GM23338 (cell line): ENCODE measurements around the gene CD34. TPM values are rescaled to one million over a fixed set of nuclear protein-coding genes. Genes with fewer than 3 reads are reported as not detected.

Experiments used
- ATAC-seq: fragments of 200-7000 bp; cut with Tn5 transposase; 3 replicates; pipeline ENCODE4 v1.9.1; 2020
- DNase-seq: peaks from one replicate; pipeline ENCODE4 v3.0.0-alpha.2; 2015; ENCODE audit warnings: low spot score
- H2AFZ ChIP-seq: fragments of 200-600 bp; sonication (generic); 2 replicates; pipeline ENCODE4 v1.8.0; 2016; ENCODE audit warnings: antibody characterized with exemption, mild to moderate bottlenecking, moderate library complexity
- H3F3A ChIP-seq: fragments of 200-600 bp; sonication (generic); replicated peaks from 2 replicates; pipeline ENCODE4 v1.8.0; 2017; ENCODE audit warnings: antibody characterized with exemption, mixed run types, low read depth
- H3K27ac ChIP-seq: fragments of 200-600 bp; sonication (generic); 2 replicates; pipeline ENCODE4 v1.6.1; 2016; ENCODE audit warnings: low read depth
- H3K27me3 ChIP-seq: fragments of 200-600 bp; sonication (generic); 2 replicates; pipeline ENCODE4 v1.8.0; 2016; ENCODE audit warnings: mild to moderate bottlenecking, mixed run types, moderate library complexity; ENCODE audit not compliant: insufficient read depth
- H3K36me3 ChIP-seq: fragments of 200-600 bp; sonication (generic); 2 replicates; pipeline ENCODE4 v1.8.0; 2016; ENCODE audit warnings: mild to moderate bottlenecking; ENCODE audit not compliant: insufficient read depth
- H3K4me1 ChIP-seq: fragments of 200-600 bp; sonication (generic); 2 replicates; pipeline ENCODE4 v1.8.0; 2016; ENCODE audit warnings: mild to moderate bottlenecking, moderate library complexity; ENCODE audit not compliant: insufficient read depth
- H3K4me2 ChIP-seq: fragments of 200-600 bp; sonication (generic); 2 replicates; pipeline ENCODE4 v1.7.1; 2017; ENCODE audit warnings: mixed run types
- H3K4me3 ChIP-seq: fragments of 200-600 bp; sonication (generic); 2 replicates; pipeline ENCODE4 v1.6.1; 2016; ENCODE audit warnings: mixed run types
- H3K79me2 ChIP-seq: fragments of 200-600 bp; sonication (generic); replicated peaks from 2 replicates; pipeline ENCODE4 v1.8.0; 2017; ENCODE audit warnings: mild to moderate bottlenecking; ENCODE audit not compliant: insufficient read depth
- H3K9me2 ChIP-seq: fragments of 200-600 bp; sonication (generic); 2 replicates; pipeline ENCODE4 v1.8.0; 2017; ENCODE audit not compliant: insufficient read depth
- H4K20me1 ChIP-seq: fragments of 200-600 bp; sonication (generic); replicated peaks from 2 replicates; pipeline ENCODE4 v1.8.0; 2017; ENCODE audit warnings: mild to moderate bottlenecking; ENCODE audit not compliant: insufficient read depth
- H3K27ac Mint-ChIP-seq: 2 replicates; pipeline ENCODE4 v1.8.0; 2020; ENCODE audit warnings: inconsistent platforms, mild to moderate bottlenecking, moderate library complexity, mixed read lengths
- H3K27me3 Mint-ChIP-seq: 3 replicates; pipeline ENCODE4 v1.8.0; 2022; ENCODE audit warnings: low read depth, mild to moderate bottlenecking, moderate library complexity, mixed read lengths, inconsistent platforms; ENCODE audit not compliant: insufficient read depth, poor library complexity
- H3K36me3 Mint-ChIP-seq: 3 replicates; pipeline ENCODE4 v1.8.0; 2021; ENCODE audit warnings: low read depth, mild to moderate bottlenecking, inconsistent platforms, moderate library complexity, mixed read lengths
- H3K4me1 Mint-ChIP-seq: 3 replicates; pipeline ENCODE4 v1.8.0; 2020; ENCODE audit warnings: mild to moderate bottlenecking, inconsistent platforms, mixed read lengths
- H3K4me3 Mint-ChIP-seq: 3 replicates; pipeline ENCODE4 v1.8.0; 2021; ENCODE audit warnings: moderate library complexity, mild to moderate bottlenecking, inconsistent platforms, mixed read lengths
- H3K9me3 Mint-ChIP-seq: 3 replicates; pipeline ENCODE4 v1.8.0; 2020; ENCODE audit warnings: moderate library complexity, mild to moderate bottlenecking, inconsistent platforms, mixed read lengths
- EZH2 ChIP-seq: fragments of 200-600 bp; sonication (generic); IDR thresholded peaks from one replicate; pipeline ENCODE4 v1.8.0; 2017; ENCODE audit warnings: antibody characterized with exemption, mild to moderate bottlenecking, low read depth; ENCODE audit not compliant: unreplicated experiment
- EZH2phosphoT487 ChIP-seq: fragments of 200-600 bp; sonication (generic); IDR thresholded peaks from one replicate; pipeline ENCODE4 v1.8.1; 2018; ENCODE audit warnings: antibody characterized with exemption; ENCODE audit not compliant: unreplicated experiment
- JUNB ChIP-seq: IDR thresholded peaks from one replicate; pipeline ENCODE4 v1.6.1; 2016; ENCODE audit warnings: antibody characterized with exemption; ENCODE audit not compliant: unreplicated experiment
- NANOG ChIP-seq: IDR thresholded peaks from 2 replicates; pipeline ENCODE4 v1.6.1; 2016; ENCODE audit warnings: antibody characterized with exemption, borderline replicate concordance
- polyA plus RNA-seq: library from polyadenylated mRNA; unstranded; fragments of >200 nt; fragmentation: Nextera tagmentation; extraction: Ambion mirVana; gene quantifications from 2 replicates; pipeline ENCODE4 v1.2.1, GENCODE V29; 2016
- total RNA-seq: library from RNA; depleted of rRNA; stranded (reverse); fragments of >200 nt; shearing (Covaris generic); gene quantifications from 2 replicates; pipeline ENCODE4 v1.2.3, GENCODE V29; 2014
- TF ChIP-seq, protein P1 (sequence below): IDR thresholded peaks from 2 replicates; pipeline ENCODE4 v1.6.1; 2016; ENCODE audit warnings: antibody characterized with exemption
- TF ChIP-seq, protein P2 (sequence below): IDR thresholded peaks from one replicate; pipeline ENCODE4 v1.6.1; 2018; ENCODE audit warnings: antibody characterized with exemption; ENCODE audit not compliant: unreplicated experiment
- TF ChIP-seq, protein P3 (sequence below): fragments of 250-450 bp; sonication (Bioruptor Pico); IDR thresholded peaks from 2 replicates; pipeline ENCODE4 v1.5.0; 2020; ENCODE audit warnings: mild to moderate bottlenecking, moderate library complexity

The CD34 gene
- total and polyA plus RNA-seq, 2 experiments from 2014 or later = 0.07 to 0.18 TPM

DNA sequence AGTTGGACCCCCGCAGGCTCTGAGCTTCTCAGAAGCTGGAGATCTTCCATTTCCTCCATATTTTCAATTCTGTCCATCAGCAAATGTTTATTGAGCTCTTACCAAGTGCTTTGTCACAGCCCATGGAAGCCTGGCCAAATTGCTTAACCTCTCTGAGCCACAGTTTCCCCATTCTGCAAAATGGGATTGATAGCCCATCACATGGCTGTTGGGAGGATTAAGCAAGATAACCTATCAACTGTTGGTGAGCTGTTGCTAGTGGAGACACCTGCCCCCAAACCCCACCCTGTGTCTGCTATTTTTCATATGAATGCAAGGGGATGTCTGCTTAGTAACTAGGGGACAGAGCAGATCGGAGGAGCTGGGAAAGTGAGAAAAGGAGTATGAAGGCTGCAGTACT, 38.3 kb downstream of the CD34 start:
- no peak overlapping the region for H3K4me3 ChIP-seq
- peaks cover 28% of the 10 kb centered on the region for H3K27me3 ChIP-seq
- no peak for DNase-seq
- TF ChIP-seq NANOG (no peak), EZH2phosphoT487 (no peak), EZH2 (no peak), JUNB (no peak)
- TF ChIP-seq, protein P1, sequence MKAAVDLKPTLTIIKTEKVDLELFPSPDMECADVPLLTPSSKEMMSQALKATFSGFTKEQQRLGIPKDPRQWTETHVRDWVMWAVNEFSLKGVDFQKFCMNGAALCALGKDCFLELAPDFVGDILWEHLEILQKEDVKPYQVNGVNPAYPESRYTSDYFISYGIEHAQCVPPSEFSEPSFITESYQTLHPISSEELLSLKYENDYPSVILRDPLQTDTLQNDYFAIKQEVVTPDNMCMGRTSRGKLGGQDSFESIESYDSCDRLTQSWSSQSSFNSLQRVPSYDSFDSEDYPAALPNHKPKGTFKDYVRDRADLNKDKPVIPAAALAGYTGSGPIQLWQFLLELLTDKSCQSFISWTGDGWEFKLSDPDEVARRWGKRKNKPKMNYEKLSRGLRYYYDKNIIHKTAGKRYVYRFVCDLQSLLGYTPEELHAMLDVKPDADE = no peak
- TF ChIP-seq, protein P2, sequence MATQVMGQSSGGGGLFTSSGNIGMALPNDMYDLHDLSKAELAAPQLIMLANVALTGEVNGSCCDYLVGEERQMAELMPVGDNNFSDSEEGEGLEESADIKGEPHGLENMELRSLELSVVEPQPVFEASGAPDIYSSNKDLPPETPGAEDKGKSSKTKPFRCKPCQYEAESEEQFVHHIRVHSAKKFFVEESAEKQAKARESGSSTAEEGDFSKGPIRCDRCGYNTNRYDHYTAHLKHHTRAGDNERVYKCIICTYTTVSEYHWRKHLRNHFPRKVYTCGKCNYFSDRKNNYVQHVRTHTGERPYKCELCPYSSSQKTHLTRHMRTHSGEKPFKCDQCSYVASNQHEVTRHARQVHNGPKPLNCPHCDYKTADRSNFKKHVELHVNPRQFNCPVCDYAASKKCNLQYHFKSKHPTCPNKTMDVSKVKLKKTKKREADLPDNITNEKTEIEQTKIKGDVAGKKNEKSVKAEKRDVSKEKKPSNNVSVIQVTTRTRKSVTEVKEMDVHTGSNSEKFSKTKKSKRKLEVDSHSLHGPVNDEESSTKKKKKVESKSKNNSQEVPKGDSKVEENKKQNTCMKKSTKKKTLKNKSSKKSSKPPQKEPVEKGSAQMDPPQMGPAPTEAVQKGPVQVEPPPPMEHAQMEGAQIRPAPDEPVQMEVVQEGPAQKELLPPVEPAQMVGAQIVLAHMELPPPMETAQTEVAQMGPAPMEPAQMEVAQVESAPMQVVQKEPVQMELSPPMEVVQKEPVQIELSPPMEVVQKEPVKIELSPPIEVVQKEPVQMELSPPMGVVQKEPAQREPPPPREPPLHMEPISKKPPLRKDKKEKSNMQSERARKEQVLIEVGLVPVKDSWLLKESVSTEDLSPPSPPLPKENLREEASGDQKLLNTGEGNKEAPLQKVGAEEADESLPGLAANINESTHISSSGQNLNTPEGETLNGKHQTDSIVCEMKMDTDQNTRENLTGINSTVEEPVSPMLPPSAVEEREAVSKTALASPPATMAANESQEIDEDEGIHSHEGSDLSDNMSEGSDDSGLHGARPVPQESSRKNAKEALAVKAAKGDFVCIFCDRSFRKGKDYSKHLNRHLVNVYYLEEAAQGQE = no peak
- TF ChIP-seq, protein P3, sequence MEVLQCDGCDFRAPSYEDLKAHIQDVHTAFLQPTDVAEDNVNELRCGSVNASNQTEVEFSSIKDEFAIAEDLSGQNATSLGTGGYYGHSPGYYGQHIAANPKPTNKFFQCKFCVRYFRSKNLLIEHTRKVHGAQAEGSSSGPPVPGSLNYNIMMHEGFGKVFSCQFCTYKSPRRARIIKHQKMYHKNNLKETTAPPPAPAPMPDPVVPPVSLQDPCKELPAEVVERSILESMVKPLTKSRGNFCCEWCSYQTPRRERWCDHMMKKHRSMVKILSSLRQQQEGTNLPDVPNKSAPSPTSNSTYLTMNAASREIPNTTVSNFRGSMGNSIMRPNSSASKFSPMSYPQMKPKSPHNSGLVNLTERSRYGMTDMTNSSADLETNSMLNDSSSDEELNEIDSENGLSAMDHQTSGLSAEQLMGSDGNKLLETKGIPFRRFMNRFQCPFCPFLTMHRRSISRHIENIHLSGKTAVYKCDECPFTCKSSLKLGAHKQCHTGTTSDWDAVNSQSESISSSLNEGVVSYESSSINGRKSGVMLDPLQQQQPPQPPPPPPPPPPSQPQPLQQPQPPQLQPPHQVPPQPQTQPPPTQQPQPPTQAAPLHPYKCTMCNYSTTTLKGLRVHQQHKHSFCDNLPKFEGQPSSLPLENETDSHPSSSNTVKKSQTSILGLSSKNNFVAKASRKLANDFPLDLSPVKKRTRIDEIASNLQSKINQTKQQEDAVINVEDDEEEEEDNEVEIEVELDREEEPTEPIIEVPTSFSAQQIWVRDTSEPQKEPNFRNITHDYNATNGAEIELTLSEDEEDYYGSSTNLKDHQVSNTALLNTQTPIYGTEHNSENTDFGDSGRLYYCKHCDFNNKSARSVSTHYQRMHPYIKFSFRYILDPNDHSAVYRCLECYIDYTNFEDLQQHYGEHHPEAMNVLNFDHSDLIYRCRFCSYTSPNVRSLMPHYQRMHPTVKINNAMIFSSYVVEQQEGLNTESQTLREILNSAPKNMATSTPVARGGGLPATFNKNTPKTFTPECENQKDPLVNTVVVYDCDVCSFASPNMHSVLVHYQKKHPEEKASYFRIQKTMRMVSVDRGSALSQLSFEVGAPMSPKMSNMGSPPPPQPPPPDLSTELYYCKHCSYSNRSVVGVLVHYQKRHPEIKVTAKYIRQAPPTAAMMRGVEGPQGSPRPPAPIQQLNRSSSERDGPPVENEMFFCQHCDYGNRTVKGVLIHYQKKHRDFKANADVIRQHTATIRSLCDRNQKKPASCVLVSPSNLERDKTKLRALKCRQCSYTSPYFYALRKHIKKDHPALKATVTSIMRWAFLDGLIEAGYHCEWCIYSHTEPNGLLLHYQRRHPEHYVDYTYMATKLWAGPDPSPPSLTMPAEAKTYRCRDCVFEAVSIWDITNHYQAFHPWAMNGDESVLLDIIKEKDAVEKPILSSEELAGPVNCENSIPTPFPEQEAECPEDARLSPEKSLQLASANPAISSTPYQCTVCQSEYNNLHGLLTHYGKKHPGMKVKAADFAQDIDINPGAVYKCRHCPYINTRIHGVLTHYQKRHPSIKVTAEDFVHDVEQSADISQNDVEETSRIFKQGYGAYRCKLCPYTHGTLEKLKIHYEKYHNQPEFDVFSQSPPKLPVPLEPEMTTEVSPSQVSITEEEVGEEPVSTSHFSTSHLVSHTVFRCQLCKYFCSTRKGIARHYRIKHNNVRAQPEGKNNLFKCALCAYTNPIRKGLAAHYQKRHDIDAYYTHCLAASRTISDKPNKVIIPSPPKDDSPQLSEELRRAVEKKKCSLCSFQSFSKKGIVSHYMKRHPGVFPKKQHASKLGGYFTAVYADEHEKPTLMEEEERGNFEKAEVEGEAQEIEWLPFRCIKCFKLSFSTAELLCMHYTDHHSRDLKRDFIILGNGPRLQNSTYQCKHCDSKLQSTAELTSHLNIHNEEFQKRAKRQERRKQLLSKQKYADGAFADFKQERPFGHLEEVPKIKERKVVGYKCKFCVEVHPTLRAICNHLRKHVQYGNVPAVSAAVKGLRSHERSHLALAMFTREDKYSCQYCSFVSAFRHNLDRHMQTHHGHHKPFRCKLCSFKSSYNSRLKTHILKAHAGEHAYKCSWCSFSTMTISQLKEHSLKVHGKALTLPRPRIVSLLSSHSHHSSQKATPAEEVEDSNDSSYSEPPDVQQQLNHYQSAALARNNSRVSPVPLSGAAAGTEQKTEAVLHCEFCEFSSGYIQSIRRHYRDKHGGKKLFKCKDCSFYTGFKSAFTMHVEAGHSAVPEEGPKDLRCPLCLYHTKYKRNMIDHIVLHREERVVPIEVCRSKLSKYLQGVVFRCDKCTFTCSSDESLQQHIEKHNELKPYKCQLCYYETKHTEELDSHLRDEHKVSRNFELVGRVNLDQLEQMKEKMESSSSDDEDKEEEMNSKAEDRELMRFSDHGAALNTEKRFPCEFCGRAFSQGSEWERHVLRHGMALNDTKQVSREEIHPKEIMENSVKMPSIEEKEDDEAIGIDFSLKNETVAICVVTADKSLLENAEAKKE = no peak
- peaks cover 19% of the 10 kb centered on the region; the same call in 2 of the 3 replicates for H3K4me1 Mint-ChIP-seq
- H3K79me2 ChIP-seq = no peaks in the 10 kb centered on the region
- no peaks in the 10 kb centered on the region for H4K20me1 ChIP-seq
- H3K4me1 ChIP-seq = peaks cover 7% of the 10 kb centered on the region
- peaks cover 16% of the 10 kb centered on the region for H3K27me3 Mint-ChIP-seq
- H3K9me3 Mint-ChIP-seq = no peaks in the 10 kb centered on the region
- H3K9me2 ChIP-seq = no peaks in the 10 kb centered on the region
- H3K27ac Mint-ChIP-seq = no peak overlapping the region
- H2AFZ ChIP-seq = peak overlapping the region; percentile 90
- H3F3A ChIP-seq = 0 out of 2 replicates have a peak, but pooled peaks cover 4% of the 10 kb centered on the region
- H3K4me2 ChIP-seq = no peak overlapping the region
- no peak overlapping the region for H3K27ac ChIP-seq
- H3K36me3 ChIP-seq = no peaks in the 10 kb centered on the region
- H3K36me3 Mint-ChIP-seq = no peaks in the 10 kb centered on the region
- no peak for ATAC-seq
- H3K4me3 Mint-ChIP-seq = no peak overlapping the region
